Type B pancreatic cell (in vitro differentiated cells): ENCODE results near the gene GET3. TPM values are rescaled to one million over a fixed set of nuclear protein-coding genes. Genes with fewer than 3 reads are reported as not detected.

ENCODE experiments used
- microRNA-seq: library from miRNA; unstranded; fragments of <30 nt; microRNA quantifications from one replicate; pipeline ENCODE4, GENCODE V29; 2020
- total RNA-seq: library from RNA; stranded (reverse); gene quantifications from 2 replicates; pipeline ENCODE4 v1.2.1, GENCODE V29; 2021; ENCODE audit warnings: low replicate concordance

Gene GET3
- total RNA-seq, 1 donor from 2014 or later = 59.6 TPM

Small RNA genes lying within 50 kb of the gene (microRNA-seq; reads per million reads assigned to microRNA genes)
- gene MIR5684 = not detected

Other genes starting within 250 kb of the GET3 start
- 11.0 and 14.5 TPM in 2 replicates for gene ZNF564, start 186.0 kb upstream of the GET3 start, total RNA-seq
- gene ZNF490, start 126.7 kb upstream of the GET3 start, total RNA-seq = 11.2 and 11.4 TPM in 2 replicates
- 21.1 and 27.4 TPM in 2 replicates for gene ZNF791, start 126.6 kb upstream of the GET3 start, total RNA-seq
- gene MAN2B1, start 70.8 kb upstream of the GET3 start, total RNA-seq = 90.6 and 95.4 TPM in 2 replicates
- gene WDR83, start 70.7 kb upstream of the GET3 start, total RNA-seq = 9.8 and 14.6 TPM in 2 replicates
- gene DHPS, start 55.6 kb upstream of the GET3 start, total RNA-seq = 71.2 and 79.4 TPM in 2 replicates
- 0.85 TPM in 1 of 2 replicates, not detected in the other for gene GNG14, start 49.5 kb upstream of the GET3 start, total RNA-seq
- 15.4 and 17.0 TPM in 2 replicates for gene FBXW9, start 40.9 kb upstream of the GET3 start, total RNA-seq
- 78.6 and 99.7 TPM in 2 replicates for gene TNPO2, start 13.6 kb upstream of the GET3 start, total RNA-seq
- 164 and 173 TPM in 2 replicates for gene TRIR, start 2.8 kb upstream of the GET3 start, total RNA-seq
- gene BEST2, start 14.3 kb downstream of the GET3 start, total RNA-seq = 0.14 TPM in 1 of 2 replicates, not detected in the other
- 50.1 and 55.0 TPM in 2 replicates for gene HOOK2, start 38.1 kb downstream of the GET3 start, total RNA-seq
- 31.3 and 116 TPM in 2 replicates for gene JUNB, start 54.0 kb downstream of the GET3 start, total RNA-seq
- 416 and 497 TPM in 2 replicates for gene PRDX2, start 64.3 kb downstream of the GET3 start, total RNA-seq
- gene THSD8, start 64.6 kb downstream of the GET3 start, total RNA-seq = 10.1 and 19.4 TPM in 2 replicates
- 13.7 and 37.2 TPM in 2 replicates for gene RNASEH2A, start 69.1 kb downstream of the GET3 start, total RNA-seq
- gene RTBDN, start 97.1 kb downstream of the GET3 start, total RNA-seq = not detected in 2 replicates
- 1.9 and 3.5 TPM in 2 replicates for gene MAST1, start 101.0 kb downstream of the GET3 start, total RNA-seq
- 17.9 and 24.6 TPM in 2 replicates for gene DNASE2, start 144.0 kb downstream of the GET3 start, total RNA-seq
- not detected in 2 replicates for gene KLF1, start 149.7 kb downstream of the GET3 start, total RNA-seq
- 29.7 and 46.8 TPM in 2 replicates for gene GCDH, start 153.7 kb downstream of the GET3 start, total RNA-seq
- 1.8 TPM in 1 of 2 replicates, not detected in the other for gene SYCE2, start 181.8 kb downstream of the GET3 start, total RNA-seq
- 67.5 and 68.5 TPM in 2 replicates for gene FARSA, start 196.2 kb downstream of the GET3 start, total RNA-seq
- 1,188 and 1,294 TPM in 2 replicates for gene CALR, start 201.1 kb downstream of the GET3 start, total RNA-seq
- gene RAD23A, start 208.4 kb downstream of the GET3 start, total RNA-seq = 77.1 and 82.3 TPM in 2 replicates
- 23.1 and 24.8 TPM in 2 replicates for gene GADD45GIP1, start 219.7 kb downstream of the GET3 start, total RNA-seq
- gene DAND5, start 232.1 kb downstream of the GET3 start, total RNA-seq = not detected in 2 replicates